SK-N-SH treated with all-trans-retinoic acid at 6 μM for 48 hours (cell line): ENCODE results near the gene SFN.

Experiments
- ATAC-seq: fragments of 200-7000 bp; cut with Tn5 transposase; 3 replicates; pipeline ENCODE4 v1.9.1; 2020; ENCODE audit warnings: mild to moderate bottlenecking, moderate library complexity
- ARNTL ChIP-seq: fragments of 450-650 bp; formaldehyde crosslinking; IDR thresholded peaks from 2 replicates; pipeline ENCODE4 v1.5.0; 2020; ENCODE audit warnings: low read depth, mild to moderate bottlenecking, moderate library complexity, borderline replicate concordance
- BACH2 ChIP-seq: fragments of 250-450 bp; sonication (Bioruptor Pico); IDR thresholded peaks from 2 replicates; pipeline ENCODE4 v1.9.0; 2021; ENCODE audit warnings: mild to moderate bottlenecking, borderline replicate concordance
- CREB5 ChIP-seq: fragments of 250-450 bp; sonication (Bioruptor Pico); IDR thresholded peaks from 2 replicates; pipeline ENCODE4 v1.5.1; 2020; ENCODE audit warnings: low read depth, mild to moderate bottlenecking, moderate library complexity
- CSDC2 ChIP-seq: fragments of 250-450 bp; sonication (Bioruptor Pico); IDR thresholded peaks from 2 replicates; pipeline ENCODE4 v1.5.0; 2020; ENCODE audit warnings: mild to moderate bottlenecking, moderate library complexity
- CSRNP3 ChIP-seq: fragments of 250-450 bp; sonication (Bioruptor Pico); IDR thresholded peaks from 2 replicates; pipeline ENCODE4 v1.5.1; 2021; ENCODE audit warnings: mild to moderate bottlenecking, moderate library complexity
- ESRRG ChIP-seq: fragments of 250-450 bp; sonication (Bioruptor Pico); IDR thresholded peaks from 2 replicates; pipeline ENCODE4 v1.6.1; 2021; ENCODE audit warnings: mild to moderate bottlenecking
- GLIS3 ChIP-seq: fragments of 250-450 bp; sonication (Bioruptor Pico); IDR thresholded peaks from 2 replicates; pipeline ENCODE4 v1.5.0; 2020; ENCODE audit warnings: mild to moderate bottlenecking, moderate library complexity
- ISL1 ChIP-seq: fragments of 250-450 bp; sonication (Bioruptor Pico); IDR thresholded peaks from 2 replicates; pipeline ENCODE4 v2.1.2; 2022; ENCODE audit warnings: mild to moderate bottlenecking, moderate library complexity
- OSR1 ChIP-seq: fragments of 250-450 bp; sonication (Bioruptor Pico); IDR thresholded peaks from 2 replicates; pipeline ENCODE4 v1.8.0; 2022; ENCODE audit warnings: moderate library complexity, mild to moderate bottlenecking, inconsistent platforms
- PATZ1 ChIP-seq: fragments of 250-450 bp; sonication (Bioruptor Pico); IDR thresholded peaks from 2 replicates; pipeline ENCODE4 v1.8.0; 2020; ENCODE audit warnings: mild to moderate bottlenecking, moderate library complexity, borderline replicate concordance
- POU6F1 ChIP-seq: fragments of 250-450 bp; sonication (Bioruptor Pico); IDR thresholded peaks from 2 replicates; pipeline ENCODE4 v1.8.0; 2021; ENCODE audit warnings: low read depth, mild to moderate bottlenecking, moderate library complexity, borderline replicate concordance
- PPARA ChIP-seq: fragments of 250-450 bp; sonication (Bioruptor Pico); IDR thresholded peaks from 2 replicates; pipeline ENCODE4 v1.5.0; 2020; ENCODE audit warnings: mild to moderate bottlenecking, borderline replicate concordance
- RARB ChIP-seq: fragments of 250-450 bp; sonication (Bioruptor Pico); IDR thresholded peaks from 2 replicates; pipeline ENCODE4 v1.8.0; 2021; ENCODE audit warnings: mild to moderate bottlenecking, moderate library complexity
- SNAI2 ChIP-seq: fragments of 250-450 bp; sonication (Bioruptor Pico); IDR thresholded peaks from 2 replicates; pipeline ENCODE4 v1.5.0; 2020; ENCODE audit warnings: mild to moderate bottlenecking, moderate library complexity
- TOX ChIP-seq: fragments of 250-450 bp; sonication (Bioruptor Pico); IDR thresholded peaks from 2 replicates; pipeline ENCODE4 v1.8.0; 2021; ENCODE audit warnings: mild to moderate bottlenecking, moderate library complexity, borderline replicate concordance
- ZFP3 ChIP-seq: fragments of 250-450 bp; sonication (Bioruptor Pico); IDR thresholded peaks from 2 replicates; pipeline ENCODE4 v1.5.0; 2020; ENCODE audit warnings: mild to moderate bottlenecking, moderate library complexity
- ZNF565 ChIP-seq: fragments of 450-650 bp; formaldehyde crosslinking; conservative IDR thresholded peaks from 2 replicates; pipeline ENCODE4 v1.5.0; 2020; ENCODE audit warnings: low read depth, mild to moderate bottlenecking, moderate library complexity
- ZNF8 ChIP-seq: fragments of 450-650 bp; formaldehyde crosslinking; IDR thresholded peaks from 2 replicates; pipeline ENCODE4 v1.5.0; 2020; ENCODE audit warnings: mild to moderate bottlenecking, moderate library complexity

SFN gene

GRCh38 chr1:26900001-26900814 is 37.3 kb downstream of the SFN start, which contains the start of gene GPATCH3:
TSS of gene GPATCH3 (minus strand) at chr1:26900467. CDS start at chr1:26900442, 25 bp downstream.
- TF ChIP-seq ZFP3 (CRISPR knock-in tag) (0 out of 2 replicates have a peak, but pooled peaks have one; percentile 50), ESRRG (CRISPR knock-in tag) (no peak)
- peak; percentile 93 for ATAC-seq

- ATAC-seq, result no peak
- TF ChIP-seq ESRRG (CRISPR knock-in tag), result no peak
- TF ChIP-seq PPARA (CRISPR knock-in tag), result no peak
These were observed 38.0 kb downstream of the SFN start for GRCh38 chr1:26900815-26901511.

GRCh38 chr1:26907071-26907917 is 44.3 kb downstream of the SFN start:
- ATAC-seq, result peak; percentile 89
- TF ChIP-seq POU6F1 (CRISPR knock-in tag), result no peak
- no peak for TF ChIP-seq GLIS3
- TF ChIP-seq PPARA (CRISPR knock-in tag), result no peak
- TF ChIP-seq OSR1 (CRISPR knock-in tag), result no peak
- TF ChIP-seq BACH2 (CRISPR knock-in tag), result no peak
- no peak for TF ChIP-seq CSRNP3 (CRISPR knock-in tag)
- no peak for TF ChIP-seq ZNF8 (CRISPR knock-in tag)
- no peak for TF ChIP-seq ZNF565 (CRISPR knock-in tag)
- TF ChIP-seq SNAI2 (CRISPR knock-in tag), result no peak
- TF ChIP-seq CSDC2 (CRISPR knock-in tag), result no peak
- no peak for TF ChIP-seq PATZ1 (CRISPR knock-in tag)
- no peak for TF ChIP-seq ESRRG (CRISPR knock-in tag)

GRCh38 chr1:26909951-26910342 is 47.0 kb downstream of the SFN start:
- ATAC-seq, result no peak
- no peak for TF ChIP-seq PATZ1 (CRISPR knock-in tag)
- TF ChIP-seq CSRNP3 (CRISPR knock-in tag), result no peak
- TF ChIP-seq ARNTL (CRISPR knock-in tag), result no peak
- no peak for TF ChIP-seq SNAI2 (CRISPR knock-in tag)
- no peak for TF ChIP-seq CSDC2 (CRISPR knock-in tag)
- no peak for TF ChIP-seq PPARA (CRISPR knock-in tag)
- no peak for TF ChIP-seq ZFP3 (CRISPR knock-in tag)
- TF ChIP-seq ISL1 (CRISPR knock-in tag), result no peak
- TF ChIP-seq OSR1 (CRISPR knock-in tag), result no peak
- no peak for TF ChIP-seq POU6F1 (CRISPR knock-in tag)
- no peak for TF ChIP-seq RARB
- TF ChIP-seq CREB5, result no peak
- no peak for TF ChIP-seq TOX (CRISPR knock-in tag)
